ENCODE results near the gene GLIPR2.
"Not testable (repeated sequence)": the region's sequence is repeated elsewhere in the genome, so short reads cannot be mapped to it uniquely, and the experiment has no call there.

The GLIPR2 gene

DNA sequence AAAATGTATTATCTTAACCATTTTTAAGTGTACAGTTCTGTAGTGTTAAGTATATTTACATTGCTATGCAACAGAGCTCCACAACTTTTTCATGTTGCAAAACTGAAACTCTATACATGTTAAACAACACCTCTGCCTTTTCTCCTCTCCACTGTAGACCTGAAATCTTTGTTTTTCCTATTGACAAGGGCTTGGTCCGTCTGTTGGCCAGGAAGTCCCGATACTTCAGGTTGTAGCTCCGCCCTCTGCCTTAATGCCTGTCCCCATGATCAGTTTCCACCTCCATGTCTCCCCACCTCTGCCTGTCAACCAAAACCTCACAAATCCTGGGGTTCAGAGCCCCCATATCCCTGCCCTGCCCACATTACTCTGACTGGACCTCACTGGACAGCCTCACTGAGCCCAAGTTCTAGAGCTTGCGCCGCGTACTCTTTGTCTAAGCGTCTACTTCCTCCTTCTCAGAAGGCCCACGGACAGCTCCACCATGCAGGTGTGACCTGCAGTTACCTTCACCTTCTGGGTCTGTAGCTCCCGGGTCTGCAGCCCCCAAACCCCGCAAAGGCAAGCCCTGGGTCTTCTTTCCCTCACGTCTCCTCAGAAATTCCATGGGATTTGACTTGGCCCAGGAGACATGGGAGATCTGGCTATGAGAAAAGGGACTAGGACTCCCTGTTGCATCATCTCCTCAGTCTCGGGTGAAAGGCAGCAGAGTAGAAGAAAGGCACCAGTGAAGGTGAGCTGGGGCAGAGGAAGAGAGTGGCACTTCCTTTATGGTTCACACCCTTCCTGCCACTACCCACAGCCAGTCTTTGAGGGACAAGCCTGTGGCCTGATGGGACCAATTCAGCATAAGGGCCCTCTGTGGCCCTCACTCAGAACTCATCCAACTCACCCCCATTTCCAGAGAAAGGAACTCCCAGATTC lies 8.0 kb downstream of the GLIPR2 start:
- no peak for DNase-seq (ENCODE audit: low spot score)

DNA sequence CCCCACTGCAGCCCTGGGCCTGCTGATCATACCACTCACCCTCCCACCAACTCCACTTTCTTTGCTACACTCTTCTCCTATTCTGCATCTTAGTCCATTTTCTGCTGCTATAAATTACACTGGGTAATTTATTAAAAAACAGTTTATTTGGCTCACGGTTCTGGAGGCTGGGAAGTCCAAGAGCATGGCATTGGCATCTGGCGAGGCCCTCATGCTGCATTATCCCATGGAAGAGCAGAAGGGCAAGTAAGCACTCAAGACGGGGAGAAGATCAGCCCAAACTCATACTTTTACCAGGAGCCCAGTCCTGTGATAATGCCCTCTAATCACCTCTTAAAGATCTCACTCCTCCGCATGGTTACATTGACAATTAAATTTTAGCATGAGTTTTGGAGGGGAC lies 9.4 kb downstream of the GLIPR2 start:
- no peak for DNase-seq (ENCODE audit: low spot score)

- no peak for DNase-seq (ENCODE audit: low spot score)
Measured at GRCh38 chr9:36146651-36147050, 10.1 kb downstream of the GLIPR2 start.

DNA sequence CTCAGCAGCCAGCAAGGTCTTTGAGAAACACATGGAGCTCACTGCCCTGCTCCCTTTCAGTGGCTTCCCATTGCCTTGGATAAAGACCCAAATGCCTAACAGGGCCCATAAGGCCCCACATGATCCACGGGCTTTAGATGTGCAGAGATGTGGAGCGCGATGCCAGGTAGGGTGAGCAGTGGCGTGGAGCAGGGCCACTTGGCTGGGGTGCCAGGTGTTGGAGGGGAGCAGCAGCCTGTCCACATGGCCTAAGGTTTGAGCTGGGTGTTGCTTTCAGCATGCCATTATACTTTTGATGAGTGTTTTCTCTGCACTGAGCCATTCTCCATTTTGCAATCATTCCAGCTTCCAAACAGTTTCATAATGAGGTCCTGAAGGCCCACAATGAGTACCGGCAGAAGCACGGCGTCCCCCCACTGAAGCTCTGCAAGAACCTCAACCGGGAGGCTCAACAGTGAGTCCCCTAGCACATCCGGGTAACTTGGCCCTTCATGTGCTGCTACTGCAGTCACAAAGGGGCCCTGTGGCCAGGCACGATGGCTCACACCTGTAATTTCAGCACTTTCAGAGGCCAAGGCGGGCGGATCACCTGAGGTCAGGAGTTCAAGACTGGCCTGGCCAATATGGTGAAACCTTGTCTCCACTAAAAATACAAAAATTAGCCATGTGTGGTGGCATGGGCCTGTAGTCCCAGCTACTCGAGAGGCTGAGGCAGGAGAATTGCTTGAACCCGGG lies 11.1 kb downstream of the GLIPR2 start:
- no peak for DNase-seq (ENCODE audit: low spot score)

DNA sequence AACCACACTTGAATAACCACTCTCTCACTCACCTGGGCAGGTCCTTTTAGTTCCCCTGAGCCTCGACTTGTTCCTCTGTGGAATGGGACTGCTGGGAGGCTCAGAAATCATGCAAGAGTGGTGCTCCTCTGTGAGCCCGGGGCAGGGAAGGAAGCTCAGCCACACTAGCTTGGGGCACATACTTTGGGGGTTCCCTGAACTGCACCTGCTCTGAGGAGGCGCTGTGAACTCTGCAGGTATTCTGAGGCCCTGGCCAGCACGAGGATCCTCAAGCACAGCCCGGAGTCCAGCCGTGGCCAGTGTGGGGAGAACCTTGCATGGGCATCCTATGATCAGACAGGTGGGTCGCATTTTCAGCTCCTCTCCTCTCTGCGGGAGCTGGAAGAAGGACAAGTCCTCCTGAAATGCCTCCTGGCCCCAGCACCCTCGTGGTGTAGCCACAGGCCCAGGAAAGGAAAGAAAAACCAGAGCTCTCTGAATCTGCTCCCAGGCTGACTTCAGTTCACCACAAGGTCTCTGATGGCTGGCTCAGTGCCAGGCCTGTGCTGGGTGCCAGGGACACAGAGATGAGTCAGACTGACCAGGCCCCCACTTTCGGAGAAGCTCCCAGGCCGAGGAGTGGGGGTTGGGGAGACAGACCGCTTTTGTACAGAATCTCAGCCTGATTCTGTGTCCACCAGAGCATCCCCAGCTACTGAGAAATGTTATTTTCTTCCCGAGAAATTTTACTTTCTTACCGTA lies 11.9 kb downstream of the GLIPR2 start:
- peak; percentile 77 for DNase-seq (ENCODE audit: low spot score)

- no peak for DNase-seq (ENCODE audit: low spot score)
Measured at GRCh38 chr9:36149197-36149596, 12.7 kb downstream of the GLIPR2 start.

DNA sequence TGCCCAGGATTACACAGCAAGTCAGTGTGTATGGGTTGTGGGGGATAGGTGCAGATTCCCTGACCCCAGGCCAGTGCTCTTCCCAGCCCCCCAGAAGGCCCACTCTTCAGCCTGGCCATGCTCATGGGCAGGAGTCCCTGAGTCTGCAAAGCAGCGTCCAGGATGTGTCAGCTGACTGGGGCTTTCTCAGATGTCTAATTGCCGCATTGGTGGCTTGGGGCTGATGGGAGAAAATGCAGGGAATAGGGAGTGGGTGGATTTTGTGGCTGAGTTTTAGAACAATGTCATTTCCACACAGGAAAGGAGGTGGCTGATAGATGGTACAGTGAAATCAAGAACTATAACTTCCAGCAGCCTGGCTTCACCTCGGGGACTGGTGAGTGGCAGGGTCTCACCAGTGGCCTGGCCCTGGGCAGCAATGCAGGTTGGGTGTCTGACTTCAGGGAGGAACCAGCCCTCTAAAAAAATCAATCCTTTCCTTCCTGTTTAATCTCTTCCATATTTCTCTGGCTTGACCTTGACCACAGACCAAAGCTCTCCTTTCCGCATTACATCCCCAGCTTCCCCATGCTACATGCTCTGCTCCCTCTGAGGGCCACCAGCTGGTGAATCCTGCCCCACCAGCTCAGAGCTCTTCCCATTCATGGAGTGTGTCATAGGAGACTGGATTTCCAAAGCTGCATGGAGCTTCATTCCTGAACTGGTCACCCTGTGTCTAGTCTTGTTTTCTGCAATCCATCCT lies 14.2 kb downstream of the GLIPR2 start:
- DNase-seq (ENCODE audit: low spot score), result peak; percentile 21

DNA sequence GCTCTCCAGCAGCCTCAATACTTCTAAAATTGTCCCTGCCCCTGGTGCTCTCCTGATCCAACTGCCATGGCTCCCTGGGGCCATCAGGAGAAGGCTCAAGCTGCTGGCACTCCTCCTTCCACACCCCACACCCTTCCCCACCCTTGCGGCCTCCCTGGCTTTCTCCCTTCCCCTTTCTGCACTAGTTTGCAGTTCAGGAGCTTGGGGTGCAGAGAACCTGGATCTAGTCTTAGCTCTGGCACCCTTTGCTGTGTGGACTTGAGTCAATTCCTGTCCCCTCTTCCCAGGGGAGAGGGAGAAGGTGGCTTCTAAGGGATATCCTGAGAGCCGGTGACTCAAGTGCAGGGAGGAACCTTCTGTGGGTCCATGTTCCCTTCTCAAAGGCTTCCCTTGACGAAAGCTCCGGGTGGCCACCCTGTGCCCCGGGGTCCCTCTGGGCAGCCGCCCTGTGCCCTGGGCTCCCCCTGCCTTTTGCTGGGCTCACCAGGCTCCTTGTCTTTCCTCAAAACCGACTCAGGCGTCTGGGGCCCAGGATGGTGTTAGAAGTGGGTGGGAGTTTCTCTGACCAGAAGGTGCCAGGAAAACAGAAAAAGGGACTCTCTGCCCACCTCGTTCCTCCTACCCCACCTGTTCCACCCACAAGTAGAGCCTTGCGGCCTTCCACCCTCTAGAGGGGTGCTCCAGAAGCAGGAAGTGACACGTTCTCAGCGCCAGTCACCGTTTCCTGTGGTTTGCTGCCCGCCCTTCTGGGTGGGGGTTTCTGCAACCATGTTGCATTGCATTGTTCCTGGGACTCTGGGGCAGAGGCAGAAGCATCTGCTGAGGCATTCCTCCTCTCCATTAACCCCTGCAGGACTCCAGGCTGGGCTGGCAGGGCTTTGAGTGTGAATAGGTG lies 15.0 kb downstream of the GLIPR2 start:
- DNase-seq (ENCODE audit: low spot score), result peak; percentile 89

- DNase-seq (ENCODE audit: low spot score), result no peak
Measured at GRCh38 chr9:36152741-36153438, 16.4 kb downstream of the GLIPR2 start.

GRCh38 chr9:36153746-36154145 lies 17.2 kb downstream of the GLIPR2 start:
- DNase-seq (ENCODE audit: low spot score), result no peak

- DNase-seq (ENCODE audit: low spot score), result peak; percentile 83
Measured at GRCh38 chr9:36154331-36154952, 17.9 kb downstream of the GLIPR2 start.

DNA sequence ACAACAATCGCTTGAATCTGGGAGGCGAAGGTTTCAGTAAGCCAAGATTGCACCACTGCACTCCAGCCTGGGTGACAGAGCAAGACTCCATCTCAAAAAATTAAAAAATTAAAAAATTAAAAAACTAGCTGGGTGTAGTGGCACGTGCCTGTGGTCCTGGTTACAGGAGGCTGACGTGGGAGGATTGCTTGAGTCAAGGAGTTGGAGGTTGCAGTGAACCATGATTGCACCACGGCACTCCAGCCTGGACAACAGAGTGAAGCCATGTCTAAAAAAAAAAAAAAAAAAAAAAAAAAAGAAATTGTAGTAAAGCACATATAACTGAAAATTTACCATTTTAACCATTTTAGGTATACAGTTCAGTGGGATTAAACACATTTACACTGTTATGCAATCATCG lies 19.6 kb downstream of the GLIPR2 start:
- DNase-seq (ENCODE audit: low spot score), result no peak

- no peak for DNase-seq (ENCODE audit: low spot score)
Measured at GRCh38 chr9:36158122-36158521, 21.6 kb downstream of the GLIPR2 start.

GRCh38 chr9:36158917-36159316 lies 22.4 kb downstream of the GLIPR2 start:
- no peak for DNase-seq (ENCODE audit: low spot score)

- DNase-seq (ENCODE audit: low spot score), result not testable (repeated sequence)
Measured at GRCh38 chr9:36159509-36159908, 23.0 kb downstream of the GLIPR2 start.

DNA sequence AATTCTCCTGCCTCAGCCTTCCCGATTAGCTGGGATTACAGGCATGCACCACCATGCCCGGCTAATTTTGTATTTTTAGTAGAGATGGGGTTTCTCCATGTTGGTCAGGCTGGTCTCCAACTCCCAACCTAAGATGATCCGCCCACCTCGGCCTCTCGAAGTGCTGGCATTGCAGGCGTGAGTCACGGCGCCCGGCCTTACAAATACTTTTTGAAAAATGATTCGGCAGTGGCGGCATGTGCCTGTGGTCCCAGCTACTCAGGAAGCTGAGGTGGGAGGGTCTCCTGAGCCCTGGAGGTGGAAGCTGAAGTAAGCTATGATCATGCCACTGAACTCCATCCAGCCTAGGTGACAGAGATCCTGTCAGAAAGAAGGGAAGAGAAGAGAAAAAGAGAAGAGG lies 23.6 kb downstream of the GLIPR2 start:
- DNase-seq (ENCODE audit: low spot score), result not testable (repeated sequence)

GRCh38 chr9:36161187-36161586 lies 24.7 kb downstream of the GLIPR2 start:
- no peak for DNase-seq (ENCODE audit: low spot score)

- DNase-seq (ENCODE audit: low spot score), result no peak
Measured at GRCh38 chr9:36162211-36162738, 25.7 kb downstream of the GLIPR2 start.

DNA sequence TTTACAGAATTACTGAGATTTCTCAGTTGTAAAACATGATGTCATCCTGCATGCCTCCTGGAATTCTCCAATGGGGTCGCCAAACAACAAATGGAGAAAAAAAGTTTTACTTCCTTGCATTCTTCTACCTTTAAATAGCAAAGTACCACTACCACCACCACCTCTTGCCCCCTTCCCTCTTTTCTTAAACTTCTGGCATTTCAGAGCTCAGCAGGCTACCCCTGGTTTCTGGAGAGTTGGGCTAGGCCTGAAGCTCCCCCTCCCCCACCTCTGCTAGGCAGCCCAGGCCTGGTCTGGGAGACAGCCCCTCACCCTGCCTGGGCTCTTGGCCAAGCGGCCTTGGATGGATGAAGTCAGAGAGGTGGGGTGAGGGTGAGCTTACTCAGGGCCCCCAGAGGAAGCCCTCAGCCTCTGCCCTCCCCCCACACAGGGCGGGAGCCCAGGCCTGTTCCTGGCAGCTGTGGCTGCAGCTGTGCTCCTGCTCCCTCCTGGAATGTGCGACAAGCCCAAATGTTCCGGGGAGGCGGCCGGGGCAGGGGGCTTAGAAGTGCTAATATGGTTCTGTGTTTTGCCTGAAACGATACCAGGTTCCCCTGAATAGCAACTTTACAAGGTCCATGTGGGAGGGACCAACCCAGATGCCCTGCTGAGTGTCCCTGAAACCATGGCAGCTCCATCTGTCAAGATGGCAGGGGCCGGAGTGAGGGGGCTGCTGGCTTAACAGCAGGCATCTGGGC lies 26.7 kb downstream of the GLIPR2 start:
- DNase-seq (ENCODE audit: low spot score), result peak; percentile 69
